ENCODE results near the gene DACT2.
"Not testable (repeated sequence)": the region's sequence is repeated elsewhere in the genome, so short reads cannot be mapped to it uniquely, and the experiment has no call there.

Gene DACT2

GRCh38 chr6:168283686-168284025 lies 35.9 kb downstream of the DACT2 start:
- DNase-seq (ENCODE audit: low read depth in 3 of 3, low spot score in 1 of 3), result no peak

- no peak for DNase-seq (ENCODE audit: low read depth in 3 of 3, low spot score in 1 of 3)
Observed at GRCh38 chr6:168282985-168283685, 36.4 kb downstream of the DACT2 start.

- DNase-seq (ENCODE audit: low read depth in 3 of 3, low spot score in 1 of 3), result no peak
Observed at GRCh38 chr6:168281826-168282225, 37.8 kb downstream of the DACT2 start.

GRCh38 chr6:168281314-168281713 lies 38.3 kb downstream of the DACT2 start:
- not testable (repeated sequence) for DNase-seq (ENCODE audit: low read depth in 3 of 3, low spot score in 1 of 3)

- DNase-seq (ENCODE audit: low read depth in 3 of 3, low spot score in 1 of 3), result no peak
Observed at GRCh38 chr6:168280899-168281245, 38.7 kb downstream of the DACT2 start.

- no peak for DNase-seq (ENCODE audit: low read depth in 3 of 3, low spot score in 1 of 3)
Observed at GRCh38 chr6:168280020-168280898, 39.3 kb downstream of the DACT2 start.

GRCh38 chr6:168279403-168279935 lies 40.1 kb downstream of the DACT2 start:
- DNase-seq (ENCODE audit: low read depth in 3 of 3, low spot score in 1 of 3), result no peak

GRCh38 chr6:168278904-168279303 lies 40.7 kb downstream of the DACT2 start:
- no peak for DNase-seq (ENCODE audit: low read depth in 3 of 3, low spot score in 1 of 3)

GRCh38 chr6:168277274-168277669 lies 42.3 kb downstream of the DACT2 start:
- DNase-seq (ENCODE audit: low read depth in 3 of 3, low spot score in 1 of 3), result no peak

- DNase-seq (ENCODE audit: low read depth in 3 of 3, low spot score in 1 of 3), result no peak
Observed at GRCh38 chr6:168276576-168277273, 42.9 kb downstream of the DACT2 start.

GRCh38 chr6:168275168-168275567 lies 44.4 kb downstream of the DACT2 start:
- DNase-seq (ENCODE audit: low read depth in 3 of 3, low spot score in 1 of 3), result no peak

- DNase-seq (ENCODE audit: low read depth in 3 of 3, low spot score in 1 of 3), result no peak
Observed at GRCh38 chr6:168274037-168274952, 45.3 kb downstream of the DACT2 start.

GRCh38 chr6:168273441-168274036 lies 46.0 kb downstream of the DACT2 start:
- no peak for DNase-seq (ENCODE audit: low read depth in 3 of 3, low spot score in 1 of 3)

GRCh38 chr6:168272415-168273325 lies 46.9 kb downstream of the DACT2 start:
- DNase-seq (ENCODE audit: low read depth in 3 of 3, low spot score in 1 of 3), result no peak

- no peak for DNase-seq (ENCODE audit: low read depth in 3 of 3, low spot score in 1 of 3)
Observed at GRCh38 chr6:168270274-168271172, 49.1 kb downstream of the DACT2 start.

- DNase-seq (ENCODE audit: low read depth in 3 of 3, low spot score in 1 of 3), result no peak
Observed at GRCh38 chr6:168269455-168270243, 49.9 kb downstream of the DACT2 start.

- DNase-seq (ENCODE audit: low read depth in 3 of 3, low spot score in 1 of 3), result no peak
Observed at GRCh38 chr6:168268755-168269154, 50.8 kb downstream of the DACT2 start.

Measured in stimulated activated CD4-positive, alpha-beta T cell treated with anti-CD3 and anti-CD28 coated beads, TNF-alpha, amount 100 ng/mL, for 1 hour (primary cell).